Measurements from ENCODE around the gene MBTPS1. TPM values are rescaled to one million over a fixed set of nuclear protein-coding genes. Genes with fewer than 3 reads are reported as not detected.

Gene MBTPS1
- total RNA-seq, 2 donors from 2014 or later, result 69.6 to 80.7 TPM

- H3K9ac ChIP-seq (ENCODE audit: low read depth in 2 of 2, low read length in 2 of 2), result no peak overlapping the region
- no peak for DNase-seq
- H3K27ac ChIP-seq, result no peak overlapping the region
- no peaks in the 10 kb centered on the region for H3K9me3 ChIP-seq
- H3K27me3 ChIP-seq, result no peaks in the 10 kb centered on the region
- no peak for TF ChIP-seq CTCF (IDR thresholded peaks at IDR 0.05)
- no peaks in the 10 kb centered on the region for H3K36me3 ChIP-seq
- no peaks in the 10 kb centered on the region for H3K4me1 ChIP-seq
- H3K4me3 ChIP-seq, result no peak overlapping the region
- intact Hi-C loops (cut with DNase I), result no loop called here
Observed at GRCh38 chr16:84034516-84034915, 82.2 kb downstream of the MBTPS1 start.

- no peak for TF ChIP-seq CTCF (IDR thresholded peaks at IDR 0.05)
- H3K9ac ChIP-seq (ENCODE audit: low read depth in 2 of 2, low read length in 2 of 2), result no peak overlapping the region
- no peaks in the 10 kb centered on the region for H3K4me1 ChIP-seq
- H3K4me3 ChIP-seq, result no peak overlapping the region
- H3K36me3 ChIP-seq, result no peaks in the 10 kb centered on the region
- H3K27ac ChIP-seq, result no peak overlapping the region
- no peaks in the 10 kb centered on the region for H3K9me3 ChIP-seq
- intact Hi-C loops (cut with DNase I), result no loop called here
- no peak for DNase-seq
- no peaks in the 10 kb centered on the region for H3K27me3 ChIP-seq
Observed at GRCh38 chr16:84033251-84034195, 83.2 kb downstream of the MBTPS1 start.

DNA sequence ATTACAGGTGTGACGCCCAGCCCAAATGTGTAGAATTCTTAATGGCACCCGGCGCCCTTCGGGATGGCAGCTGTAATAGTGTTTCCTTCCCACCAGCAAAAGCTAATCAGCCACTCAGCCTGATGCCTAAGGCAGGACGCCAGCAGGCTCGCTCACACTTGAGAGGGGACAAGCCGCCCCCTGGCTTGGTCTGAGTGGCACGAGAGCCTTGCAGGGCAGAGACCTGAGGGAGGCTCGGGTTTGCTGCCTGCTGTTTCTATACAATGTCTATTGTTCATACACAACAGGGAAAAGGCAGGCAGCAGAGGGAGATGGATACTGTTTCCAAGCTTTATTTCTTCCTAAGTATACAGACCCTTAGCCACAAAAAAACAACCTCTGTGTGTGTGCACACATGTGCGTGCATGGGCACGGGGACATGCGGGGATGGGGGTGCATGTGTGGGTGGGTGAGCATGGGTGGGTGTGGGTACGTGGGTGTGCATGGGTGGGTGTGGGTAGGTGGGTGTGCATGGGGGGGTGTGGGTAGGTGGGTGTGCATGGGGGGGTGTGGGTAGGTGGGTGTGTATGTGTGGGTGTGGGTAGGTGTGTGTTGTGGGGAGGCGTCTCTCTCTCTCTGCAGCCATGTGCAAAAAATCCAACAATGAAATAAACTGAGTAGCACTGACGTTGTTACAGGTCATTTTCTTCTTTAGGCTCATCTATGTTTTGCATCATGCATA lies 84.1 kb downstream of the MBTPS1 start:
- H3K27me3 ChIP-seq, result no peaks in the 10 kb centered on the region
- H3K9me3 ChIP-seq, result no peaks in the 10 kb centered on the region
- no peaks in the 10 kb centered on the region for H3K4me1 ChIP-seq
- DNase-seq, result no peak
- TF ChIP-seq CTCF (IDR thresholded peaks at IDR 0.05), result no peak
- no peaks in the 10 kb centered on the region for H3K36me3 ChIP-seq
- intact Hi-C loops (cut with DNase I), result no loop called here
- H3K9ac ChIP-seq (ENCODE audit: low read depth in 2 of 2, low read length in 2 of 2), result no peak overlapping the region
- no peak overlapping the region for H3K4me3 ChIP-seq
- no peak overlapping the region for H3K27ac ChIP-seq

DNA sequence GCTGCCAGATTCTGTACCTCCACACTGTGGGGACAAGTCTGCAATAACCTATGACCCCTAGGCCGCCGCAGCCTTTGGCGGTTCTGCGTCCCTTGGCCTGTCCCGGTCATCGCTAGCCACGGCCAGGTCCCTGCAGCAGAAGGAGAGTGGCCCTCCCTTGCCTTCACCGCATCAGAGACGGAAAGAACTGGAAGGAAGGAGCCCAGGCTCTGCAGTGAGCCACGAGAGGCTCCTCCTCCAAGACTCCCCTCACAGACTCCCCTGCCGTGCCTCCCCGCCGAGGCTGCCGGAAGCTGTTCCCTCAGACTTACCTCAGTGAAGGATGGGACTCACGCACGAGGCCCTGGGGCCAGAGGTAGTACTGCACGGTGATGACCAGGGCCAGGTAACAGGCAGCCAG lies 85.2 kb downstream of the MBTPS1 start:
- H3K4me1 ChIP-seq, result no peaks in the 10 kb centered on the region
- intact Hi-C loops (cut with DNase I), result no loop called here
- no peak overlapping the region for H3K9ac ChIP-seq (ENCODE audit: low read depth in 2 of 2, low read length in 2 of 2)
- H3K36me3 ChIP-seq, result no peaks in the 10 kb centered on the region
- no peak overlapping the region for H3K27ac ChIP-seq
- no peak overlapping the region for H3K4me3 ChIP-seq
- DNase-seq, result no peak
- no peaks in the 10 kb centered on the region for H3K27me3 ChIP-seq
- TF ChIP-seq CTCF (IDR thresholded peaks at IDR 0.05), result no peak
- H3K9me3 ChIP-seq, result no peaks in the 10 kb centered on the region

DNA sequence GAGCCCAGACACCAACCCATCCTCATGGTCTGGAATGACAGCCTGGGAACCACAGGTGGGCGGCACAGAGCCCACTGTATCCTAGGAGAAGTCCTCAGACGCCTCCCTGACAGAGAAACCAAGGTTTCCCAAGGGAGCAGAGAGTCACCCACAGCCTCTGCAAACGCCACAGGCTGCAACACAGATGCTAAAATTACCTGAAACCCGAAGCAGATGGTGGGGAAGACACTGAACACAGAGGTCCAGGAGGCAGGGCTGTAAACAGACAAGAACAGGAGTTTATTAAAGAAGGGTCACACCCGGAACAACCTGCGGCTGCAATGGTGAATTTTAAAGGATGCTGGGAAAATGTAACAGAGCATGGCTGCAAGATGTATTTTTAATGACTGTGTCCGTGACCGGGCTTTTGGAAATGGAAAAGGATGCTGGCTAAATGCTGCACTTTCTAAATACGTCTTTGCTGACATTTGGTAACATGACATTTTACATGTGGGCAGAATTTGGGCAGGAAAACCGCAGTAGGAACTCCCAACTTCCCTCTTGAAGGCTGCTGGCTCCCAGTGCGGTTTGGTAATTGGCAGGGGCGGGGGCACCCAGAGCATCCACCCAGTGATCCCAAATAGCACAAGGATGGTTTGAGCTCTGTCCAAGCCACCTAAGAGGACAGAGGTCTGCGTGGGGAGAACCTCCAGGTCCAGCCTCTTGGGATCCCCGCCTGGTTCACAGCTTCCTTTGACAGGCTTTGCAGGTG lies 87.3 kb downstream of the MBTPS1 start:
- Histone ChIP-seq H3K4me1 (no peaks in the 10 kb centered on the region), H3K9ac (ENCODE audit: low read depth in 2 of 2, low read length in 2 of 2) (no peak overlapping the region), H3K9me3 (no peaks in the 10 kb centered on the region), H3K27ac (no peak overlapping the region), H3K36me3 (no peaks in the 10 kb centered on the region), H3K4me3 (no peak overlapping the region), H3K27me3 (no peaks in the 10 kb centered on the region)
- intact Hi-C loops (cut with DNase I), result no loop called here
- no peak for TF ChIP-seq CTCF (IDR thresholded peaks at IDR 0.05)
- DNase-seq, result no peak

Data from colonic mucosa (tissue), 4 donors.